ENCODE data around the gene SEPTIN3.

DNA sequence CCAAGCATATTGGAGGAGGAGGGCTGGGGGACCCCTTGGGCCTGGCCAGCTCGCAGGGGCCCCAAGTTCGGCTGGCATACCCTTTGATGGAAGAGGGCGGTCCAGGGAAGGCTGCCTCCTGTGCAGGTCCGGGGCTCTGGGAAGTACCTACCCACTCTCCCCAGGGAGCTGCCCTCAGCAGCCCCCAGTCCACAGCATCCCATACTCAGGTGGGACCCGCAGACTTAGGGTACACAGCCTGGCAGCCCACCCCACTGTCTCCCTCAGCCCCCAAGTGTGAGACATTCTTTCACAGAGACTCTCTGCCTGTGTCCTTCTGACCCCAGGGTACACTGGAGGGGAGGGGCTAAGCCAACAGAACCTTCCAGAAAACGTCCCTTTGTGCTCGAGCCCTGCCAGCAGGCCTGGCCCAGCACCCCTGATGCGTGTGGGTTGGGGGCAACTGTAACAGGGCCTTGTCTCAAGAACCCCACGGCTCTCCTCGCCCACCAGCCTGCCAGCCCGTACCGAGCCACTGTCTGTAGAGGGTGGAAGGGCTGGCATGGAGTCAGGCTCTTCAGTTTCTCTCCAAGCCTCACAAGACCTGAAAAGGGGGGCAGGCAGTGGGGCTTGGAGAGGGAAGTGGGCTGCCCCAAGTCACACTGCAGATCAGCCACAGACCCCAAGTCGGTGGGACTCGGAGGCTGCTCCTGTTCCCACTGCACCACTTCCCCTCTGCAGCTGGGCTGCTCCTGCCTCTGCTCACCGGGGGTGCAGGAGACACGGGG lies 35.6 kb upstream of the SEPTIN3 start:
- TF ChIP-seq, protein P1, sequence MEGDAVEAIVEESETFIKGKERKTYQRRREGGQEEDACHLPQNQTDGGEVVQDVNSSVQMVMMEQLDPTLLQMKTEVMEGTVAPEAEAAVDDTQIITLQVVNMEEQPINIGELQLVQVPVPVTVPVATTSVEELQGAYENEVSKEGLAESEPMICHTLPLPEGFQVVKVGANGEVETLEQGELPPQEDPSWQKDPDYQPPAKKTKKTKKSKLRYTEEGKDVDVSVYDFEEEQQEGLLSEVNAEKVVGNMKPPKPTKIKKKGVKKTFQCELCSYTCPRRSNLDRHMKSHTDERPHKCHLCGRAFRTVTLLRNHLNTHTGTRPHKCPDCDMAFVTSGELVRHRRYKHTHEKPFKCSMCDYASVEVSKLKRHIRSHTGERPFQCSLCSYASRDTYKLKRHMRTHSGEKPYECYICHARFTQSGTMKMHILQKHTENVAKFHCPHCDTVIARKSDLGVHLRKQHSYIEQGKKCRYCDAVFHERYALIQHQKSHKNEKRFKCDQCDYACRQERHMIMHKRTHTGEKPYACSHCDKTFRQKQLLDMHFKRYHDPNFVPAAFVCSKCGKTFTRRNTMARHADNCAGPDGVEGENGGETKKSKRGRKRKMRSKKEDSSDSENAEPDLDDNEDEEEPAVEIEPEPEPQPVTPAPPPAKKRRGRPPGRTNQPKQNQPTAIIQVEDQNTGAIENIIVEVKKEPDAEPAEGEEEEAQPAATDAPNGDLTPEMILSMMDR (conservative IDR thresholded peaks at IDR 0.05): no peak
- TF ChIP-seq ZFX (IDR thresholded peaks at IDR 0.05): no peak

Data from C4-2B (cell line).